Epidermal melanocyte (primary cell): Measurements from ENCODE around the gene ISL1.

ENCODE experiments used
- DNase-seq: peaks from one replicate; pipeline ENCODE4 v3.0.0; 2011; ENCODE audit warnings: low spot score; ENCODE audit not compliant: insufficient read length

Gene ISL1

GRCh38 chr5:51383131-51384121 is at the start of gene ISL1:
ISL1 (plus strand) TSS chr5:51383448; CDS start chr5:51383672, 224 bp downstream.
- DNase-seq = no peak

- DNase-seq = no peak
Observed at GRCh38 chr5:51336878-51337277, 46.4 kb upstream of the ISL1 start.

GRCh38 chr5:51345106-51345505 is 38.1 kb upstream of the ISL1 start:
- no peak for DNase-seq

- no peak for DNase-seq
Observed at GRCh38 chr5:51347157-51347556, 36.1 kb upstream of the ISL1 start.

- no peak for DNase-seq
Observed at GRCh38 chr5:51347704-51348103, 35.5 kb upstream of the ISL1 start.

GRCh38 chr5:51371052-51371451 is 12.2 kb upstream of the ISL1 start:
- DNase-seq = no peak

- DNase-seq = no peak
Observed at GRCh38 chr5:51373880-51374523, 9.2 kb upstream of the ISL1 start.

- no peak for DNase-seq
Observed at GRCh38 chr5:51375084-51375483, 8.2 kb upstream of the ISL1 start.

GRCh38 chr5:51376509-51376908 is 6.7 kb upstream of the ISL1 start:
- no peak for DNase-seq

GRCh38 chr5:51377151-51378060 is 5.8 kb upstream of the ISL1 start:
- DNase-seq = no peak

GRCh38 chr5:51378061-51378409 is 5.2 kb upstream of the ISL1 start:
- DNase-seq = no peak

GRCh38 chr5:51378448-51379330 is 4.6 kb upstream of the ISL1 start:
- DNase-seq = no peak

GRCh38 chr5:51379331-51379700 is 3.9 kb upstream of the ISL1 start:
- no peak for DNase-seq

- no peak for DNase-seq
Observed at GRCh38 chr5:51380603-51381207, 2.5 kb upstream of the ISL1 start.

GRCh38 chr5:51381761-51382474 is 1.3 kb upstream of the ISL1 start:
- DNase-seq = no peak

GRCh38 chr5:51382521-51383130 is 622 bp upstream of the ISL1 start:
- no peak for DNase-seq

- no peak for DNase-seq
Observed at GRCh38 chr5:51384281-51384840, 1.1 kb downstream of the ISL1 start.

- DNase-seq = no peak
Observed at GRCh38 chr5:51385216-51385615, 2.0 kb downstream of the ISL1 start.
